GM19324 (cell line): ENCODE results near the gene ABCC1.
"Not testable (repeated sequence)": the region's sequence is repeated elsewhere in the genome, so short reads cannot be mapped to it uniquely, and the experiment has no call there.

ENCODE experiments used
- ATAC-seq: cut with Tn5 transposase; IDR thresholded peaks from one replicate; pipeline ENCODE4 v1.9.1; 2021; ENCODE audit warnings: mild to moderate bottlenecking, moderate library complexity; ENCODE audit not compliant: unreplicated experiment, low FRiP score

Gene ABCC1

DNA sequence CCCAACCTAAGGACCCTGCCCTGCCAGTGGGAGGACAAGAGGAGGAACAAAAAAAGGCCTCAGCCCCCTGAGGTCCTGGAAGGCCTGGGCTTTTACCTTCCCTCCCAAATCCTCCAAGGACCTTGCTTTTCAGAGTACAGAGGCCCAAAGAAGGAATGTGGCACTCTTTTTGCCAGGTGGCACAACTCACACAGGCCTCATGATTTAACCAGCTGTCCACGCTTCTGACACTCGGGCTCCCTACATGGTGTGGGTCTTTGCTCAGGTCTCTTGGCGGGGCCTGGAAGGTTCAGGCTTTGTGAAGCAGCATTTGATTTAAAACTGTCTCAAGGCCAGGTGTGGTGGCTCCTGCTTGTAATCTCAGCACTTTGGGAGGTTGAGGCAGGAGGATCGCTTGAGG, 153.3 kb downstream of the ABCC1 start:
- no peak for ATAC-seq

- ATAC-seq: not testable (repeated sequence)
Measured at GRCh38 chr16:16104132-16104803, 154.9 kb downstream of the ABCC1 start.

DNA sequence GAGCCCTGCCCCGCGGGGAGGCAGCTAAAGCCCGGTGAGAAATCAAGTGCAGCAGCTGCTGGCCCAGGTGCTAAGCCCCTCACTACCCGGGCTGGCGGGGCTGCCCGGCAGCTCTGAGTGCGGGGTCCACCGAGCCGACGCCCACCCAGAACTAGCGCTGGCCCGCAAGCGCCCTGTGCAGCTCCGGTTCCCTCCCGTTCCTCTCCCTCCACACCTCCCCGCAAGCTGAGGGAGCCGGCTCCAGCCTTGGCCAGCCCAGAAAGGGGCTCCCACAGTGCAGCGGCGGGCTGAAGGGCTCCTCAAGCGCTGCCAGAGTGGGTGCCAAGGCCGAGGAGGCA, 155.4 kb downstream of the ABCC1 start:
- ATAC-seq: not testable (repeated sequence)

- no peak for ATAC-seq
Measured at GRCh38 chr16:16105646-16106045, 156.2 kb downstream of the ABCC1 start.

- ATAC-seq: no peak
Measured at GRCh38 chr16:16106466-16106865, 157.1 kb downstream of the ABCC1 start.

DNA sequence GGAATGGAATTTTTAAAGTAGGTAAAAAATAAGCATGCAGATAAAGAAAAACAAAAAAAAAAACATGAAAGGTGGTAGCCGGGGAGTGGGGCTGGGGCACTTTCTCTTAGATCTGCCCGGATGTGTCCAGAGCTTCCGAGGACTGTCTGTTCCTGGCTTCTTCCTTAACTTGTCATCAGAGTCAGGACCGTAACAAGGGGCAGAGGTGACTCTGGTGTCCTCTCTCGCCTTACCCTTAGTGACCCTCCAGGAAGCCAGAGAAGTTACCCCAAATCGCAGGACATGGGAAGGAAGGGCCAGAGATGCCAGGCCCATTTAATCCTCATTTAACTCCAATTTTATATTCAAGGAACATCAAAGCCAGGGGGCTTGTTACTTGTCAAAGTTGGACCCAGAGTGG, 158.4 kb downstream of the ABCC1 start:
- no peak for ATAC-seq

DNA sequence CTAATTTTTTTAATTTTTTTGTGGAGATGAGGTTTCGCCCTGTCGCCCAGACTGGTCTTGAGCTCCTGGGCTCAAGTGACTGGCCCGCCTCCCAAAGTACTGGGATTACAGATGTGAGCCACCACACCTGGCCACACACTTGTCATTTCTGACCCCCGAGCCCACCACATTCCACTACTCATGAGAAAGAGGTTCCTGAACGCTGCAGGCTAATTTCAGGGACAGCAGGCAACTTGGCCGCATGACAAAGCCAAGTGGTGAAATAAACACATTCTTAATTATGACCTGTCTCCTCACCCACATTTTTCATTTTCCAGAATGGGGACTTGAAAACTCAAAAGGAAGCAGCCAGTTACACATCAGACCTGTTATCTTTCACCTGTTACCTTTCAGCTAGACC, 159.3 kb downstream of the ABCC1 start:
- ATAC-seq: no peak

DNA sequence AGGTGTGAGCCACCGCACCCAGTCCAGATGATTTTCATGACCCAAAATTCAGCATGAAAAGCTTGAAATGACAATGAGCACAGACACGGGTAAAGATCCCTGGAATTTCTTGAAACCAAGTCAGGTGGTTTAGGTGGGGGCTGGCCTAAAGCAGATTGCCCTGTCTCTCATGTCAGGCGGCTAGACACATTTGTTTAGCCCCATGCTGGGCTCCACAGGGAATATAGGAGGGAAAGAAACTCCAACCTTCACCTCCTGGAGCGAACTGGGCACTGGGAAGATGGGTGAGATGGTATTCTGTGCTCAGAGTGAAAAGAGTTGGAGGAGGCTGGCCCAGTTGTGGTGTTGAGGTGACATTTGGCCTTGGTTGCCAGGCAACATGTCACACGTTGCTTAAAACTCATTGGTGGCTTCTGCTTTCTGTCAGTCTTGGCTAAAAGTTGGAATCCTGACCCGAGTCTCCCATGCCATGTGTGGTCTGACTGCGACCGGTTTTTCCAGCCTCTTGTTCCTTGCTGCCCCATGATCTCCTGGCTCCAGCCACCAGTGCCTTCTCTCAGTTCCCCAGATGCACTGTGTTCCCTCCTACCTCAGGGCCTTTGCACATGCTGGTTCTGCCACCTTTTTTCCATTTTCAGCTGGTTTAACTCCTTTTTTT, 160.2 kb downstream of the ABCC1 start:
- no peak for ATAC-seq

GRCh38 chr16:16110111-16110490, 160.7 kb downstream of the ABCC1 start:
- no peak for ATAC-seq

- ATAC-seq: no peak
Measured at GRCh38 chr16:16111639-16112038, 162.2 kb downstream of the ABCC1 start.

- no peak for ATAC-seq
Measured at GRCh38 chr16:16112450-16113053, 163.1 kb downstream of the ABCC1 start.

DNA sequence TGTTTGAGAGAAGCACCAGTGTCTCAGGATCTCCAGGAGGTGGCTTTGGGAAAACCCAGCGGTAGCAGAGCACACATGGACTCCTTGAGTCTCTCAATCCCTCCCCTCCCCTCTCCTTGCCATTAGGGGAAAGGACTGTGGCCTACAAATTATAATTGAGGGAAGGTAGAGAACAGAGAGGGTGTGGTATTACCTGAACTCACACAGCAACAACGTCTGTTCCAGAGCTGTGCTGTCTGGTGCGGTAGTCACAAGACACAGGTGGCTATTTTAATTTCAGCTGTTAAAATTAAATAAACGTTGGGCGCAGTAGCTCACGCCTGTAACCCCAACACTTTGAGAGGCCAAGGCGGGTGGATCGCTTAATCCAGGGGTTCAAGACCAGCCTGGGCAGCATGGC, 163.7 kb downstream of the ABCC1 start:
- no peak for ATAC-seq

DNA sequence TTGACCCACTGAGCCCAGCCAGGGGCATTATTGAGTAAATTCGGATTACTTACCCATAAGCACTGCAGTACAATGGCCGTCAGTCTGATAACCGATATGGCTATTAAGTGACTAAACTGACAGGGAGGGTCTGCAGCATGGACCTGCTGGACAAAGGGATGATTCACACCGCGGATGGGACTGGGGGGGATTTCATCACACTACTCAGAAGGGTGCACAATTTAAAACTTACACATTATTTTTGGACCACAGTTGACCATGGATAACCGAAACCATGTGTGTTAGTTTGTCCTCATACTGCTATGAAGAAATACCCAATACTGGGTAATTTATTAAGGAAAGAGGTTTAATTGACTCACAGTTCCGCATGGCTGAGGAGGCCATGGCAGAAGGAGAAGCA, 167.4 kb downstream of the ABCC1 start:
- ATAC-seq: no peak

DNA sequence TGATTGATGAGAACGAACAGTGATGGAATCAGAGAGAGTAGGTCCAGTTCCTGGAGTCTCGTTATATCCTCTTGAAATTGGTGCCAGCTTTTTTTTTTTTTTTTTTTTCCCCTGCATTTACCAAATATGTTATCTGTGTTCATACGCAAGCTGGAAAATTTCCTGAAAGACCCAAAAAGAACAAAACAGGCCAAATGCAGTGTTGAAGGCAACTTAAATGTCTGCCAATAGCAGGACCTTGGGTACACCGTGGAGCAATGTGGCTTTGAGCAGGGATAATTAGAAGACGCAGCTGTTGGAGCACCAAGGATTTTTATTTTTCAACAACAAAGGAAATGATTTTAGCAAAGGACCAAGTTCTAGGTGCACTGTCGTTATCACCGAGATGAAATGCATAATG, 168.9 kb downstream of the ABCC1 start:
- no peak for ATAC-seq

DNA sequence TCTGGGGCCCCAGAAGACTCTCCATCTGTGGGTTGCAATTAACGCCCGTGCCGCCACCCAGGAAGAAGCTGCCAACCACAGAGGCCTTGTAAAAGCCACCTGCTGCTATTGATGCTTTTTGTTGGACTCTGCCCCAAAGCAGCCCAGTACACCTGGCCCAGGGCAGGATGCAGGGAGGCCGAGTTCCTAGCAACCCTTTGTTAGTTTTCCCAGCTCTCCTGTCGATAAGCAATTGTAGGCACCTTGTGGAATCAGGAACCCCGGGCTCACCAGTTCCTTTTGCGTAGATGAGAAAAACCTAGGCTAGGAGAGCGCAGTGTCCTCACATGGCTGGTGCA, 170.6 kb downstream of the ABCC1 start:
- no peak for ATAC-seq

GRCh38 chr16:16120382-16121184, 171.2 kb downstream of the ABCC1 start:
- no peak for ATAC-seq

DNA sequence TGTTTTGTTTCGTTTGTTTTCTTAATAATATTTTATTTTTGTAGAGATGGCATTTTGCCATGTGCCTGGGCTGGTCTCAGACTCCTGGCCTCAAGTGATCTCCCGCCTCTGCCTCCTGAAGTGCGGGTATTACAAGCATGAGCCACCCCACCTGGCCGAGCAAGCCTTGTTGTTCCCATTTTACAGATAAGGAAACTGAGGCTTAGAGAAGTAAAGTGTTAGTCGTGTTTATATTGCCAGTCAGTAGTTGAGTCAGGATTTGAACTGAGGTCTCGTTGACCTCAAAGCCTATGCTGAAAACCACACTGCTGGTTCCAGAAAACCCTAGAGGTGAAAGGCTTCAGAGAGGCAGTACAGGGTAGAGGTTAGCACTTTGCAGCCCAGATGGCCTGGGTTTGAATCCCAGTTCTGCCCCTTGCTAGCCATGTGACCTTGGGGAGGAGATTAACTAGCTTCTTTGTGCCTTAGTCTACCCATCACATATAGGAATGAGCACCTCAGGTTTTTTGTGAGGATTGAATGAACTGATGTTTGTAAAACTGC, 171.8 kb downstream of the ABCC1 start:
- ATAC-seq: no peak

- ATAC-seq: no peak
Measured at GRCh38 chr16:16122264-16122663, 172.8 kb downstream of the ABCC1 start.

- ATAC-seq: no peak
Measured at GRCh38 chr16:16124438-16124837, 175.0 kb downstream of the ABCC1 start.

- ATAC-seq: no peak
Measured at GRCh38 chr16:16124974-16125373, 175.6 kb downstream of the ABCC1 start.

DNA sequence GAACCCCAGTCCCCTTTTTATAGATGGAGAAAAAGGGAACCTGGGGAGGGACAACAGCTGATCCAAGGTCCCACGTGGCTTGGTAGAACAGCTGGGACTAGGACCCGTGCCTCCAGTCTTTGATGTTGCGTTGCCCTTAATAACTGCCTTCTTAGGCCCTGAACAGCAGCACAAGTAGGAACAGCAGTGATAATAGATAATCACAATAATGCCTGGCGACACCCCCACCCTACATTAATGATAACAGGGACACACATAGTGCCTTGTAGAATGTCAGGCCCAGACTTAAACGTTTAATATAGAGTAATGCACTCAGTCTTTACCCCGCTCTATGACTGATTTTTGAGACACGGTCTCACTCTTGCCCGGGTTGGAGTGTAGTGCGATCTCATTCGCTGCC, 177.5 kb downstream of the ABCC1 start:
- ATAC-seq: no peak
